WTC11 (cell line): ENCODE measurements around the gene RNF222.

Experiments used
- ATF1 ChIP-seq: sonication (generic); formaldehyde crosslinking; IDR thresholded peaks from 2 replicates; pipeline ENCODE4 v1.8.1; 2023; ENCODE audit warnings: mild to moderate bottlenecking, moderate library complexity, missing genetic modification reagents
- ATF2 ChIP-seq: sonication (generic); formaldehyde crosslinking; IDR thresholded peaks from 2 replicates; pipeline ENCODE4 v1.8.1; 2022; ENCODE audit warnings: low read depth, missing genetic modification reagents, borderline replicate concordance
- ESRRA ChIP-seq: sonication (generic); formaldehyde crosslinking; IDR thresholded peaks from 2 replicates; pipeline ENCODE4 v1.8.1; 2022; ENCODE audit warnings: mild to moderate bottlenecking, missing genetic modification reagents, borderline replicate concordance
- FOXJ3 ChIP-seq: sonication (generic); formaldehyde crosslinking; IDR thresholded peaks from 2 replicates; pipeline ENCODE4 v1.9.0; 2021; ENCODE audit warnings: missing genetic modification reagents, mild to moderate bottlenecking, borderline replicate concordance
- GABPB1 ChIP-seq: sonication (generic); formaldehyde crosslinking; IDR thresholded peaks from 2 replicates; pipeline ENCODE4 v1.8.1; 2023; ENCODE audit warnings: mild to moderate bottlenecking, missing genetic modification reagents
- PREB ChIP-seq: sonication (generic); formaldehyde crosslinking; IDR thresholded peaks from 2 replicates; pipeline ENCODE4 v1.8.1; 2022; ENCODE audit warnings: mild to moderate bottlenecking, missing genetic modification reagents, moderate library complexity, borderline replicate concordance
- SP1 ChIP-seq: sonication (generic); formaldehyde crosslinking; conservative IDR thresholded peaks from 2 replicates; pipeline ENCODE4 v1.8.1; 2022; ENCODE audit warnings: missing genetic modification reagents
- TF ChIP-seq, protein P1 (sequence below): sonication (generic); formaldehyde crosslinking; IDR thresholded peaks from 2 replicates; pipeline ENCODE4 v1.8.1; 2023; ENCODE audit warnings: mild to moderate bottlenecking, missing genetic modification reagents
- TF ChIP-seq, protein P2 (sequence below): sonication (generic); formaldehyde crosslinking; IDR thresholded peaks from 2 replicates; pipeline ENCODE4 v1.8.0; 2022; ENCODE audit warnings: mild to moderate bottlenecking, missing genetic modification reagents
- TF ChIP-seq, protein P3 (sequence below): fragments of 200-600 bp; IDR thresholded peaks from 2 replicates; pipeline ENCODE4 v1.8.0; 2022; ENCODE audit warnings: antibody characterized with exemption

DNA sequence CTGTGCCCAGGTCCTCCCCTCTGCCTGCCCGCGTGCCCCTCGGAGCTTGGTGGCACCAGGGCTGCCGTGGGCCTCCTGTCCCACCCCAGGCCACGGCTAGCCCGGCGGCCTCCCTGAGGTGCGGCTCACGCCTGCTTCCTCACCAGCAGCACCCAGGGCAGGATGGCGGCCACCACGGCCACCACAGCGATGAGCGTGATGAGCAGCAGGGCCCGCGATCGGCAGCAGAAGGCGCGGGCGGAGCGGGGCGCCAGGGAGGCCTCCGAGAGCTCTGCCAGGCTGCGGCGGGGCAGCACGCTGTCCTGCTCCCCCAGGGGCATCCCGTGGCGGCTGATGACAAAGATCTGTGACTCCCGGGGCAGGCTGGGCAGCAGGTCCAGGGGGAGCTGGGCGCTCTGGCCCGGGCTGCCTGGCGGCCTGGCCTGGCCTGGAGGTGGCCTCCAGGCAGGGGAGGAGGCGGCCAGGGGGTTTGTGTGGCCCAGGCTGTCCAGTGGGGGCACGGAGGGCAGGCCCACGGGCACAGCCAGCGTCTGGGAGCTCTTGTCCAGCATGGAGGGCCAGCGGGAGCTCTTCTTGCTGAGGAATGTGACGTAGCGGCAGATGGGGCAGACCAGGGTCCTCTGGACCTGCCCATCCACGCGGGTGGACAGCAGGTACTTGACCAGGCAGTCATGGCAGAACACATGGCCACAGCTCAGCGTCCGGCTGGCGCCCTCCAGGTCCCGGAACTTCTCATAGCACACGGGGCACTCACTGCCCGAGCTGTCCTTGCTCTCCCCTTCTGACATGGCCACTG, 4.8 kb downstream of the RNF222 start:
- TF ChIP-seq FOXJ3 (CRISPR knock-in tag): no peak
- TF ChIP-seq ESRRA (CRISPR knock-in tag): no peak
- TF ChIP-seq SP1: no peak
- TF ChIP-seq, protein P1, sequence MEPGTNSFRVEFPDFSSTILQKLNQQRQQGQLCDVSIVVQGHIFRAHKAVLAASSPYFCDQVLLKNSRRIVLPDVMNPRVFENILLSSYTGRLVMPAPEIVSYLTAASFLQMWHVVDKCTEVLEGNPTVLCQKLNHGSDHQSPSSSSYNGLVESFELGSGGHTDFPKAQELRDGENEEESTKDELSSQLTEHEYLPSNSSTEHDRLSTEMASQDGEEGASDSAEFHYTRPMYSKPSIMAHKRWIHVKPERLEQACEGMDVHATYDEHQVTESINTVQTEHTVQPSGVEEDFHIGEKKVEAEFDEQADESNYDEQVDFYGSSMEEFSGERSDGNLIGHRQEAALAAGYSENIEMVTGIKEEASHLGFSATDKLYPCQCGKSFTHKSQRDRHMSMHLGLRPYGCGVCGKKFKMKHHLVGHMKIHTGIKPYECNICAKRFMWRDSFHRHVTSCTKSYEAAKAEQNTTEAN: no peak
- TF ChIP-seq ATF2 (CRISPR knock-in tag): no peak
- TF ChIP-seq, protein P2, sequence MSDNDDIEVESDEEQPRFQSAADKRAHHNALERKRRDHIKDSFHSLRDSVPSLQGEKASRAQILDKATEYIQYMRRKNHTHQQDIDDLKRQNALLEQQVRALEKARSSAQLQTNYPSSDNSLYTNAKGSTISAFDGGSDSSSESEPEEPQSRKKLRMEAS (CRISPR knock-in tag): no peak
- TF ChIP-seq, protein P3, sequence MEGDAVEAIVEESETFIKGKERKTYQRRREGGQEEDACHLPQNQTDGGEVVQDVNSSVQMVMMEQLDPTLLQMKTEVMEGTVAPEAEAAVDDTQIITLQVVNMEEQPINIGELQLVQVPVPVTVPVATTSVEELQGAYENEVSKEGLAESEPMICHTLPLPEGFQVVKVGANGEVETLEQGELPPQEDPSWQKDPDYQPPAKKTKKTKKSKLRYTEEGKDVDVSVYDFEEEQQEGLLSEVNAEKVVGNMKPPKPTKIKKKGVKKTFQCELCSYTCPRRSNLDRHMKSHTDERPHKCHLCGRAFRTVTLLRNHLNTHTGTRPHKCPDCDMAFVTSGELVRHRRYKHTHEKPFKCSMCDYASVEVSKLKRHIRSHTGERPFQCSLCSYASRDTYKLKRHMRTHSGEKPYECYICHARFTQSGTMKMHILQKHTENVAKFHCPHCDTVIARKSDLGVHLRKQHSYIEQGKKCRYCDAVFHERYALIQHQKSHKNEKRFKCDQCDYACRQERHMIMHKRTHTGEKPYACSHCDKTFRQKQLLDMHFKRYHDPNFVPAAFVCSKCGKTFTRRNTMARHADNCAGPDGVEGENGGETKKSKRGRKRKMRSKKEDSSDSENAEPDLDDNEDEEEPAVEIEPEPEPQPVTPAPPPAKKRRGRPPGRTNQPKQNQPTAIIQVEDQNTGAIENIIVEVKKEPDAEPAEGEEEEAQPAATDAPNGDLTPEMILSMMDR: no peak
- TF ChIP-seq PREB: no peak
- TF ChIP-seq GABPB1: no peak
- TF ChIP-seq ATF1 (CRISPR knock-in tag): no peak
